Stimulated activated CD8-positive, alpha-beta memory T cell treated with anti-CD3 and anti-CD28 coated beads, Interleukin-12 subunit alpha, Interleukin-12 subunit beta, amount 100 ng/mL, for 24 hours (primary cell): ENCODE measurements around the gene DCUN1D3.
"Not testable (repeated sequence)": the region's sequence is repeated elsewhere in the genome, so short reads cannot be mapped to it uniquely, and the experiment has no call there.

Source experiments
- DNase-seq: peaks from one replicate; pipeline ENCODE4 v3.0.0-alpha.2; 2020; ENCODE audit errors: extremely low read depth

The DCUN1D3 gene

DNA sequence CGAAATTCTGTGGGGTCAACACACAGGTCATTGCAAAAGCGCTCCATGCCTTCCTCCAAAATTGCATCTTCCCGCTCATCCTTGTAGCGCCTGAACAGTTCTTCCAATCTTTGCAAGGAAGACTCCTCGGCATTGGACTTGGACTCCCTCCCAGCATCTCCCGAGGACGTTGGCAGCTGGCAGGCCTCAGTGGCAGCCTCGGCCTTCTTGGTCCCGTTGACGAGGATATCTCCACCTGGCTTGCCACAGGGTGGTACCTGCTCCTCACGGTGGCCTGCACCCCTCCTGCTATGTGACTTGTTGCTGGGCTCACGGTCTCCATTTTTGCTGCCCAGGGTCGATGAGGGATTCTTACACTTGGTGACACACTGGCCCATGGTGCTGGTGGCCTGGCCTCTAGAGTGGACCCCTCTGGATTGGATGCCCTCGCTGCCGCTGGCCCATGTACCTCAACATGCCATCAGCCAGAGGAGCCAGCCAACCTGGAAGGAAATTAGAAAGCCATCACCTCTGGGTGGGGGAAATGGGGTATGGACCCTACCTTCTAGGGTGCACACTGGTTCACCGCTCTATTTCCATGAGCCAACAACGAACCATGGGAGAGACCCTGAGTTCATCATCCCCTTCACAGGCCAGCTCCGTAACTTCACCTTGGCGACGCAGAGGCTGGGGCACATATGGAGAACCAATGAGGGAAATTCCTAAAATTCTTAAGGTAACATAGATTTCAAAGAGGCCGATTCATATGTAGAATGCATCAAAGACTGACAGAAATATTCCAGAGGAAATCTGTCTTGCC, 37.8 kb downstream of the DCUN1D3 start:
- no peak for DNase-seq

DNA sequence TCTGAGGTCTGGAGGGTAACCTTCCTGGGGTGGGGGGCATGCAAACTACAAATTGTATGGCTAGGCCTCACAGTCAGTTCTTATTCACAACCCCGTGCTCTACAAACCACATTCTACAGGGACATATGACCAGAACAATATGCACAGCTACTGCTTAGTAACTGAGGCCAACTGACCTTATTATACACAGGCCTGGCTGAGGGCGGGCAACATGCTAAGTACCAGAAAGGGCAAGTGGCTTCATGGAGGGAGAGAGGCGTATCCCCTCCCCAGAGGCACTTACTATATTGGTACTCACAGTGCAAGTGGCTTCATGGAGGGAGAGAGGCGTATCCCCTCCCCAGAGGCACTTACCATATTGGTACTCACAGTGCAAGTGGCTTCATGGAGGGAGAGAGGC, 39.2 kb downstream of the DCUN1D3 start:
- DNase-seq, result not testable (repeated sequence)

DNA sequence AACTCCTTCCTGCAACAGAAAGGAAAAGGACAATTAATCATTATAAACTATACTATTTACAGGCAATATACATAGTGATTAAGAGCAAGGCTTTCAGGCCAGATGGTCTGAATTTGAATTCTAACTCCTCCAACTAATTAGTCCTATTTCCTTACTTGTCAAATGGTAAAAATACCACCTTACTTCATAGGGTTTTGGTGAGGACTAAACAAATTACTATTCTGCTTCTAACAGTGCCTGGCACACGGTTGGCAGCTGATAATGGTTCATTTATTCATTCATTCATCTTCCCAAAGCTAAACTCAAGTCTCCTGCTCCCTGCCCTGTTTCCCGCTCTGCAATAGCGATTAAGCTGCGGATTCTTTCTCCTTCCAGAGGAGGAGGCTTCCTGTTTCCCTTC, 39.8 kb downstream of the DCUN1D3 start:
- no peak for DNase-seq

DNA sequence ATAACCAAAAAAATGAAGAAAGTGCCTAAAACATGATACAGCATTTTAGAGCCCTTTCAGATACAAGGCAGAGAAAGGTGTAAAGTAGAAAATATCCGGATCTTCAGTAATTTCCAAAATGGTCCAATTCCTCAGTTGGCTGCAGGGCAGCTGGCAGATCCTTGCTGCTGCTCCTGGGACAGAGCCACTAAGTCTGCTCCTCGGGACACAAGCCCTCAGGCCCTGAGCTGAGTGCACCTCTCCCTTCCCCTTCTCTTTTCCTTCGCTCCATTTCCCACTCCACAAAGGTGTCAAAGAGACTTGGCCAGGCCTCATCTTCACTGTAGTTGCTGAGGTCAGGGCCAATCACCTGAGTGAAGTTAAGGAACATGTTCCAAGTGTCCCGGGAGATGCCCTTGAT, 40.5 kb downstream of the DCUN1D3 start:
- DNase-seq, result no peak

DNA sequence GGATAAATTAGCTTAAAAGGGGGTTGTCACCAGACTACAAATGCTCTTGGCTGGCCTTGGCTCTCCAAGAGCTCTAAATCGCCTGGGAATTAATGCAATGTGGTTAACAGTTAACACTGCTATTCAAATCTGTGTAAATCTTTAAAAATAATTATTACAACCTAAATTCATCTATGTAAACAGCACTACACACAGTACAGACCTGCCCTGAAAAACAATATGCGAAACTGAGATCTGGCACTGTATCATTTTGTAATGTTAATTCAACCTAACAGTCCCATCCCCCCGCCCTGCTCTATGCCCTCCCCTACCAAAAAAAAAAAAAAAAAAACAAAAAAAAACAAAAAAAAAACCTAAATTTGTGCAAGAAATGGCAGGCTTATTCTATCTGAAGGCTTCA, 40.9 kb downstream of the DCUN1D3 start:
- DNase-seq, result no peak

DNA sequence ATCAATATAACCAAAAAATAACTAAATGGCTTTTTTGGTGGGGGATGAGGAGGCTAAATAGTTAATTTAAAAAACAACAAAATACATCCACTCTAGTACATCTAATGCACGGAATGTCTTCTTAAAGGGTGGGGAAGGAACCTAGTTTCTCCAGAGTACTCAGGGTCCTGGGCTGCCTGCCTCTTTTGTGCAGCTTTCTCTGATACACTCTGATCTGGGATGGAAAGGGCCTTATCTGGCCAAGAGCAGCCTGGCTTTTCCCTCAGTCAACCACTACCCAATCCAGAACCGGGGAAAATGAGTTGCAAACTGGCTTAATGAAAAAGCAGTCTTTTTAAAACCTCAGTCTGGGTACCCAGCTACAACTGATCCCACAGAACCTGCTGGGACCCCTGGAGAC, 42.9 kb downstream of the DCUN1D3 start:
- DNase-seq, result no peak

DNA sequence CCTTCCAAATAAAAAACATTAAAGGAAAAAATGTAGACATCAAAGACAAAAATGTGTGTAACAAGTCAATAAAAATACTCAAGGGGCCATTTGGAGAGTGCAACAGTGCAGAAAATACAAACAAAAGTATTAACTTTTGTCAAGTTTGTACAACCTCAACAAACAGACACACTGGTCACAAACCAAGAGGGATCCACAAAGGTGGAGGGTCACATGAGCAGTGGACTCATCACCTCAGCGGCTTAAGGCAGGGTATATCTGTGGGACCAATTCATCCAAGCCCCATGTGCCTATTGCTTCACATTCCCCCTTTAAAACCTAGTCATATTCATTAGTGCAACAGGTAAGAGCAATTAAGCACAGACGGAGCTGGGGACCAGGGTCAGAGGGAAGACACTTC, 45.2 kb downstream of the DCUN1D3 start:
- DNase-seq, result no peak

DNA sequence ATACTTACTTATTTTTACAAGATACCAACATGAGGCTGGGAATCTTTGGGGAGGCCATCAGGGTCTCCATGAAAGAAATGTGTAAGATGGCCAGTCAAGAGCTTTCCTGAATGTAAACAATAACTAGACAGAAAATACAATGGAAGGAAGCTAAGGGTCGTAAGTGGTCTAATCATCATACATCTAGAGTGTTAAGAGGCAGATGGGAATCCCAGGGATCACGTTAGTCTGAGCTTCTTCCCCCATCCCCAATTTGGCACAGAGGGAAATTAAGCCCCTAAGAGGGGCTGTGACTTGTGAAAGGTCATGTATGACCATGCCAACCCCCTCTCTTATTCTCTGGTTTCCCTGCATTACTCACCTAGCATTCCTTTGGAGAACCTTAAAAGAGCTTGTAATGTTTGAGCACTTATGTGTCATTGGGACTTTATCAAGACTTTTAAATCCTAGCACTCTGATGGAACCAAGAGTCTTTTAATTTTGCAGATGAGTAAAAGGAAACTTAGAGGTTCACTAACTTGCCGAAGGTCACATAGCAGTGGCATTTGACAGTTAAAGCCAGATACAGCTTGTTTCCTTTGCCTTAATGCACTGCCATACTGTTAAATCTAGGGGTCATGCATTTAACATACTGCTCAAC, 46.1 kb downstream of the DCUN1D3 start:
- DNase-seq, result no peak

DNA sequence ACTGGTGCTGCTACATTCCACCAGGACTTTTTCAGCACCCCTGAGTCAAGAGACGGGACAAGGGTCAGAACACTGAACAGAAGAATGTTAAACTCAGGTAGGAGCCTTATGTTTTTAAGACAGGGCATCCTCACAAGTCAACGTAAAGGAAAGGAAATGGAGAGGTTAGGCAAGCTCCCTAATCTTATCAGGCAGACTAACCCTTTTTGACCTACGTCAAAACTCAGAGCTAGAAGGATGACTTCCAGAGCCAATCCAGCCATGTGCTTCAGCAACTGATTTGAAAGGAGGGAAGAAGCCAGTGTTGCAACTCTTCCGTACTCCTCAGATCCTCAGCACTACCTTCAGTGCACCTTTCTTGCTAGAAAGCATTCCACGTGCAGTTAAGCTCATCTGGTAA, 47.0 kb downstream of the DCUN1D3 start:
- no peak for DNase-seq

DNA sequence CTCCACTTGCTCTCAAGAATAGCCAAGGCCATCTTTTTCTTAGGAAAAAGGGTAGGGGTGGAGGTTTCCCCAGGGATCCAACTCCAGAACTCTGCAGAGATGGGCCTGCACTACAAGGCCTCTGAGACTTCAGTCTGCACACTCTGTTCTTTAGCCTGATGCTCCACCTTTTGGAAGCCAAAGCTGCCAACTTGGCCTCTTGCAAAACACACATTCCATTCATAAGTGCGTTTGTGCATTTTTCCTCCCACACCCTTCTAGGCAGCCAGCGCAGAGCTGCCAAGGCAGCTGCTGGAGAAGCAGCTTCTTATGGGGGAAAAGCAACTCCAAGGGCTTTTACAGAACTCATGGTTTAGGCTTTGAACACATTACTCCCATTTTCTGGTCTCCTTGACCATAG, 48.6 kb downstream of the DCUN1D3 start:
- no peak for DNase-seq

DNA sequence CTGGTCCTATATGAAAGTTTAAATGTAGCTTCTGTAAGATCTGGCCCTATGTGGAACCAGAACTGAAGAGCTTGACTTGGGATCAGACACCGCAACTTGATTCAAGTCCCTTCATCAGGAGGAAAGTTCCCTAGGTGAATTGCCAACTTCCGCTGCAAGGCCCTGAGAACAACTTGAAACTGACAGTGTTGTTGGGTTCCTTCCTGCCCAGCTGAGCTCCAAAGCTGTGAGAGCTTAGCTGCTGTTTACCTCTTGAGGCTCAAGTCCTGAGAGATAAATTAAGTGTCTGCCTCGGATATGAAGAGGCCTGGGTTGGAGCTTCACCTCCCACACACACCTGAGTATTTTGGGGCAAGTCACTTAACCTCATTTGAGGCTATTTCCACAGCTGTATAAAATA, 49.2 kb downstream of the DCUN1D3 start:
- no peak for DNase-seq

DNA sequence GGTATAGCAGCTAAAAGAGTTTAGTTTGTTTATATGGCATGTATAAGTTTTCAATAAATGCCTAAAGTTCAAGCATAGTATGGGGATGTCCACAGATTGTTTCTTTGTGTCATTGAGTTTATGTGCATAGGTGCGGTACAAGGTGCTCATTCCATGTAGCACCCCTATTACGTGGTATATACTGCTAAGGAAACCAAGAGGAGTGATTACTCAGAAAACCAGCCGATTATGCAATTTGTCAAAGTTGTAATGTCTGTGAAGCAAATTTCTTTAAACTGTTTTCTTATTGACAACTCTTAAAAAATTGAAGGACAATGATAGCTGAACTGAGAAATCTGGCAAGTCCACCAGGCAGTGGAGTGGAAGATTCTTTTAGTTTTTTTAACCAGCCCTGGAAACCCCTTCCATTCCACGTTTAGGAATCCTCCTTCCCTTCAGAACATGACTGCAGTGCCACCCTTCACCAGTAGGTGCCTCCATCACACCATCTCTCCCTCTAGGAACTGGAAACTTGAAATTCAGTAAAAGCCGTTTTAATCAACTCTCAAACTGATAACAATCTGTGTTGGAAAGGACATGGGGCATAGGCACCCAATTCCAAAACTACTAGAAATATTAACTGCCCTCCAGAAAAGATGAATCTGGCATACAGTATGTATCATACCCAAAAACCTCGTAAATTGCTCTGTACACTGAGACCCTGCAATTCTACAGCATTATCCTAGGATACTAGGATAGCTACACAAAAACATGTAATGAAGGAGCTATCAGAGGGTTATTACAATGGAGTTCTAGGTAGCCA, 50.4 kb downstream of the DCUN1D3 start:
- DNase-seq, result peak; percentile 16

DNA sequence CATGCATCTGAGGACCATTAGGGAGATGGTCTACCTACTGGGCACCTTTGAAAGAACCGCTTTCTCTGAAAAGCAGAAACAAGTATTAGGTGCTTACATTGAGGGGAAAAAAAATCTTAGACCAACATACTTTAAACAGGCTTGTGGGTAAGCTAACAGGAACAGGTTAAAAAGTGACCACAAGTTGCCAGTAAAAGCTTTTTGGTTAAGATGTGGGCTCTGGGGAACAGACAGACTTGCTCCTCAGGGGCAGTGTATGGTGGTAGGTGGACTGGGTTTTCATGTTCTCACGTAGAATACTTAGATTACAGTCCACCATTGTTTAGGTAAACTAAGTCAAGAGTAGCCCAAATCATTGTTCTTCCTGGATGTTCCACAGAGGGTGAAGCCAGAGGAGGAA, 52.6 kb downstream of the DCUN1D3 start:
- no peak for DNase-seq

DNA sequence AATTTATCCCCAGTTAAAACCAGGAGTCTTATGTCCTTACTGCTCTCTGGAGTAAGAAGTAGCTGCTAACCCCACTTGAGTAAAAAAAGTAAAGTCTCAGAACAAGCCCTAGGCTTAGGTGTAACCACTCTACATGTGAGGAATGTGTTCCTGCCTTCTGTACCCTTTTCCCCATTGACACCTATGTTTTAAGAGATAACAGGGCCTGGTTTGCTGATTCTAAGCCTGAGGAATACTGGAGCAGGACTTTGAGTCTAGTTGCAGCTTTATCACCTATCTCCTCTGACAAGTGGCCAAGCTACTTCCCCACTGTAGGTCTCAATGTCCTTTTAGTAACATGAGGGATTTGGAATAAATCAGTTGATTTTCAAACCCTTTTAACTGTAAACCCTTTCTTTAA, 53.6 kb downstream of the DCUN1D3 start:
- no peak for DNase-seq

DNA sequence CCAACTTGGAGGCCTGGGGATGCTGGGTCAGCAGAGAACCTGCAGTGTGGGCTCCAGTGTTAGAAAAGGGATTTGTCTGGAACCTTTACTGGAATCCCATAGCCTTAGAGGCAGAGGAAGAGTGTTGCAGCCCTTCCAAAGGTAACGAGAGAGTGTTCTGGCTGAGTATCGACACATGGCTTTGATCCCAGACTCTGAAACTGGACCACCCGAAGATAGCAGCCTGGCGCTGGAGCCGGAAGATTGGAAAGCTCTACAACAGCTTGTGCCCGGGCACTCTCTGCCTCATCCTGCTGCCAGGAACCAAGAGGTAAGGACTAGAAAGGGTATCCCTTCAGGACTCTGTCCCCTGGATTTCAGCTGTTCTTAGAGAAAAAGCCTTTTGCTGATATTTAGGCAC, 54.1 kb downstream of the DCUN1D3 start:
- no peak for DNase-seq

DNA sequence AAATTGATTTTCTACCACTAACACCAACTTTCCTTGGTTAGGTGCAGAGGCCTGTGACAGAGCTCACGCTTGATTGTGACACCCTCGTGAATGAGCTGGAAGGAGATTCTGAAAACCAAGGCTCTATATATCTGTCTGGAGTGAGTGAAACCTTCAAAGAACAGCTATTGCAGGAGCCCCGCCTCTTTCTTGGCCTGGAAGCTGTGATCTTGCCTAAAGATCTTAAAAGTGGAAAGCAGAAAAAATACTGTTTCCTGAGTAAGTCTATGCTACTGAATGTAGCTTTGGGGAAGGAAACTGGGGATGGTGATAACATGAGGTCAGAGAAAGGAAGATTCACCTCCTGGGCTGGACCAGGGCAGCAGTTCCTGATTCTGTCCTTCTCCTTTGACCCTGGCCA, 55.6 kb downstream of the DCUN1D3 start:
- DNase-seq, result no peak

DNA sequence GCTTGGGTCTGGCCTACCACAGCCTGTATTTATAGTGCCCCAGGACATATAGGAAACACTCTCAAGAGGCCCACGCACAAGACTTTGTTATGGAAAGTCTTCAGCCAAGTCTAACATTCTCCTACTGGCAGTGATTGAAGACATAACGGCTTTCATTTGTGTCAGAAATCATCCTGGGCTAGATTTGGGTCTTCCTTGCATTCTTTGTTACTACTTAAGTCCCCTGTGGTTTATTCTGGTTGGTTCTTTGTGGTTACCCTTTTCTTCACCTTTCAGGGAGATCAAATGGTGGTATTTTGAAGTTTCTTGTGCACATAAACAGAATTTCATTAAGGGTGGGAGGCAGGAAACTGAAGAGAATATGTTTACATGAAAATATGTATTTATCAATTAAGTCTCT, 56.1 kb downstream of the DCUN1D3 start:
- no peak for DNase-seq

DNA sequence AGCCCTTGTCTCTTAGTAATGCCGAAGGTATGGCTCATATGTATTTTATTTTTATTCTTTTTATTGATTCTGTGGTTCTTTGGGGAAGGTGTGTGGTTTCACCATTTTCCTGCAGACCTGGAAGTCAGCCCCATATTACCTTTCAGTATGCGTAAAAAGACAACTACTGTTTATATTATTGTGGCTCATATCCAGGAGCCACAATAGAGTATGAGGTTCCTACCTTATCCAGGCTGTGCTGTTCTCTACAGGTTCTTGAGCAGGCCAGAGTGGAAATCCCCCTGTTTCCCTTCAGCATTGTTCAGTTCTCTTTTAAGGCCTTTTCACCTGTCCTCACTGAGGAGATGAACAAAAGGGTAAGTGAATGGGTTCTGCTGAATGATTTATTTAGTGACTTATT, 60.7 kb downstream of the DCUN1D3 start:
- no peak for DNase-seq

DNA sequence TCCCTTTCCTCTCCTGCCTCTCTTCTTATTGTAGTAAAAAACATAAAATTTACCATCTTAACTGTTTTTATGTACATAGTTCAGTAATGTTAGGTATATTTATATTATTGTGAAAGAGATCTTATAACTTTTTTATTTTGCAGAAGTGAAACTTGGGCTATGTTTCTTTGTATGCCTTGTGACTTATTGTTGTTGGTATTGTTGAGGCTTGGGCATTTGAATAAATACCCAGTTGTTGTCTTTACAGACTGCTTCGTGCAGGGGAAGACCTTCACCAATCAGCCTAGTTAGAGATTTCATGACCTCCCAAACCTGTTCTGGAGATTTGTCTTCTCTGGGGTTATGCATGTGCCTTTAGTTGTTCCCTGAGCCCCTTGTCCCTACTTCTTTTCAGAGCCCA, 61.9 kb downstream of the DCUN1D3 start:
- DNase-seq, result no peak

DNA sequence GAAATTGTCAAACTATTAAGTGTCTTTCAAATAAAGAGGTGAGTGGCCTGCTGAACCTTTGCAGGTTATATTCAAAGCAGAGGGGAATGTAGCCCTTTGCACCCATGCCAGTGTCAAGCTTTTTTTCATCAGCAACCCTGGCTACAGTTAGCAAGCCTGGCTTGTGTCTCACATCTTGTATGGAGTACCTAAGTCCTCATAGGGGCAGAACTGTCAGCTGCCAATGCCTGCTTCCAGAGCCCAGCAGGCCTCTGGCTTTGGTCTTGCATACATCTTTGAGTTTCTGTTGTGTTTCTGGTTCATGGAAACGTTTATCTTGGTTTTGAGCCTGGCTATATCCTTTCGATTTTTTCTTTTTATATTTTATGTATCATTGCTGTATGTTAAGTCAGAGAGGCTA, 67.1 kb downstream of the DCUN1D3 start:
- DNase-seq, result no peak

DNA sequence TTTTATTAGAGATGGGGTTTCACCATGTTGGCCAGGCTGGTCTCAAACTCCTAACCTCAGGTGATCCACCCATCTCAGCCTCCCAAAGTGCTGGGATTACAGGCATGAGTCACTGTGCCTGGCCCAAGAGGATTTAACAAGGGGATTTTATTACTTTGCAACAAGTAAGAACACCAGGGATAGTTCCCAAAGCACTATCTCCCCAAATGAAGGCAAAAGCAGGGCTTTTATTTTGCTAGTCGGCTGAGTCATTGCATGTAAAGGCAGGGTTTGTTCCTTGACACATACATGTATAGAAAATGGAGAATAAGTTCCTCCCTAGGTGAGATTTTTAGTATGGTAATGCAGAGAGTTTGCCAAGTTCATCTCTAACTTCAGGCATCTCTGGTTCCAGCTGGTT, 69.8 kb downstream of the DCUN1D3 start:
- no peak for DNase-seq

DNA sequence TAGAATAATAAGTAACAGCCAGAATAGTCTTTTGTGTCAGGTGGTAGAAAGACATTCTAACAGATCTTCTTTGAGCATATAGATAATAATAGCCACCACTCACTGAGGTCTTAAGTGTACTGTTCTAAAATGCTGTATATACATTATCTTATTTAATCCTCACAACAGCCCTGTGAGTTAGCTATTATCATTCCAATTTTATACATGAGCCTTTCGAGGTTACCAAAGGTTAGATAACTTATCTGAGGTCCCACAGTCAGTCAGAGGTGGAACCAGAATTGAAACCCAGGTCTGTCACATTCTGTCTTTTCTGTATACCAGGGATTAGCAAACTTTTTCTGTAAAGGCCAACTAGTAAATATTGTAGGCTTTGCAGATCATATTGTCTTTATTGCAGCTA, 70.6 kb downstream of the DCUN1D3 start:
- no peak for DNase-seq

DNA sequence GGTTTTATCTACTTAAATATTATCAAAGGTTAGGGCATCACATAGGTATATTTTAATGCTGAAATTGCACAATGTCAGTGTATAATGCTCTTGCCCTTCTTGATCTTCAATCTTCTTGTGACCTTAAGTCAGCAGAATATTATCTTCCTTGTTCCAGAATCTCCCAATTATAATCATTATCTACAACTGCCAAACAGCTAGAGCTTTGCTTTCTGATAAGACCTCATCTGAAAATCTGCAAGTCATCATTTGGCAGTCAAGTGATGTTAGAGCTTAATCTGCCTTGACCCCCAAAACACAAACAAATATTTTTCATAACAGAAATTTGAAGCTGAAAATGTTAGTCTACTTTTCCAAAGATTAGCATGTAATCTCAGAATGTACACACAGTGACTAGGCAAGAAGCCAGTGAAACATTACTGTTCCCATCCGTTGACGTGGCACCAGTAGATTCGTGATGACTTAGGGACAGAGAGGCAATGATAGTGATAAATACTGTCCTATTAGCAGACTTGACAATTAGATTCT, 74.1 kb downstream of the DCUN1D3 start:
- DNase-seq, result no peak
